SK-N-MC (cell line): Measurements from ENCODE around the gene PTPRK.

Experiments
- DNase-seq: peaks from one replicate; pipeline ENCODE4 v3.0.0-alpha.2; 2011; ENCODE audit warnings: low read depth, low spot score
- H3K27ac ChIP-seq: fragments of 200-600 bp; sonication (generic); 2 replicates; pipeline ENCODE4 v1.5.1; 2016; ENCODE audit warnings: mixed run types
- H3K36me3 ChIP-seq: fragments of 200-600 bp; sonication (generic); 2 replicates; pipeline ENCODE4 v1.6.1; 2017; ENCODE audit warnings: antibody characterized with exemption, low read length, mixed read lengths; ENCODE audit not compliant: insufficient read depth
- H3K4me3 ChIP-seq: fragments of 200-600 bp; sonication (generic); 2 replicates; pipeline ENCODE4 v1.5.1; 2016
- H3K9ac ChIP-seq: fragments of 200-600 bp; sonication (generic); 2 replicates; pipeline ENCODE4 v1.8.0; 2017; ENCODE audit warnings: mixed run types, mixed read lengths; ENCODE audit not compliant: insufficient read length
- H3K9me3 ChIP-seq: fragments of 200-600 bp; sonication (generic); 2 replicates; pipeline ENCODE4 v1.6.1; 2017; ENCODE audit warnings: low read depth, mild to moderate bottlenecking, antibody characterized with exemption, low read length, moderate library complexity, mixed read lengths
- EZH2 ChIP-seq: fragments of 200-600 bp; sonication (generic); IDR thresholded peaks from one replicate; pipeline ENCODE4 v1.6.1; 2017; ENCODE audit warnings: antibody characterized with exemption
- FOXP2 ChIP-seq: optimal IDR thresholded peaks from 2 replicates; pipeline ENCODE3; 2011; ENCODE audit warnings: mild to moderate bottlenecking, moderate library complexity; ENCODE audit not compliant: insufficient read depth; ENCODE audit errors: extremely low read length, control extremely low read depth
- POLR2AphosphoS5 ChIP-seq: IDR thresholded peaks from 2 replicates; pipeline ENCODE4 v1.6.1; 2012; ENCODE audit warnings: mild to moderate bottlenecking, low read depth, low read length, borderline replicate concordance

The PTPRK gene

GRCh38 chr6:128150376-128150775, 370.0 kb downstream of the PTPRK start:
- TF ChIP-seq EZH2 (no peak), POLR2AphosphoS5 (no peak), FOXP2 (no peak)
- no peak overlapping the region for H3K27ac ChIP-seq

GRCh38 chr6:128149796-128150195, 370.6 kb downstream of the PTPRK start:
- H3K9ac ChIP-seq, result no peak overlapping the region

More at GRCh38 chr6:128150376-128150775, 370.0 kb downstream of the PTPRK start:
- Histone ChIP-seq H3K4me3 (no peak overlapping the region), H3K9me3 (no peaks in the 10 kb centered on the region), H3K36me3 (no peaks in the 10 kb centered on the region), H3K9ac (no peak overlapping the region)
- DNase-seq, result no peak

GRCh38 chr6:128144320-128144719, 376.1 kb downstream of the PTPRK start:
- Histone ChIP-seq H3K9me3 (no peaks in the 10 kb centered on the region), H3K4me3 (no peak overlapping the region), H3K27ac (no peak overlapping the region), H3K9ac (no peak overlapping the region), H3K36me3 (no peaks in the 10 kb centered on the region)
- no peak for DNase-seq
- TF ChIP-seq EZH2 (no peak), FOXP2 (no peak), POLR2AphosphoS5 (no peak)

More at GRCh38 chr6:128149796-128150195, 370.6 kb downstream of the PTPRK start:
- no peak overlapping the region for H3K4me3 ChIP-seq
- DNase-seq, result no peak
- H3K27ac ChIP-seq, result no peak overlapping the region
- TF ChIP-seq EZH2 (no peak), POLR2AphosphoS5 (no peak), FOXP2 (no peak)
- H3K36me3 ChIP-seq, result no peaks in the 10 kb centered on the region
- H3K9me3 ChIP-seq, result no peaks in the 10 kb centered on the region

- no peak for DNase-seq
- TF ChIP-seq EZH2 (no peak), FOXP2 (no peak), POLR2AphosphoS5 (no peak)
Measured at GRCh38 chr6:128141932-128142331, 378.5 kb downstream of the PTPRK start.

GRCh38 chr6:128139519-128139918, 380.9 kb downstream of the PTPRK start:
- no peak overlapping the region for H3K9ac ChIP-seq
- no peak for TF ChIP-seq EZH2
- no peak for TF ChIP-seq POLR2AphosphoS5
- no peak for DNase-seq
- H3K36me3 ChIP-seq, result no peaks in the 10 kb centered on the region
- H3K4me3 ChIP-seq, result no peak overlapping the region
- H3K27ac ChIP-seq, result no peak overlapping the region
- H3K9me3 ChIP-seq, result no peaks in the 10 kb centered on the region

More at GRCh38 chr6:128141932-128142331, 378.5 kb downstream of the PTPRK start:
- no peak overlapping the region for H3K9ac ChIP-seq
- no peaks in the 10 kb centered on the region for H3K9me3 ChIP-seq
- no peaks in the 10 kb centered on the region for H3K36me3 ChIP-seq
- H3K27ac ChIP-seq, result no peak overlapping the region
- H3K4me3 ChIP-seq, result no peak overlapping the region

- no peak overlapping the region for H3K9ac ChIP-seq
- no peaks in the 10 kb centered on the region for H3K36me3 ChIP-seq
- no peak overlapping the region for H3K27ac ChIP-seq
- DNase-seq, result no peak
- no peaks in the 10 kb centered on the region for H3K9me3 ChIP-seq
- TF ChIP-seq EZH2 (no peak), POLR2AphosphoS5 (no peak), FOXP2 (no peak)
- H3K4me3 ChIP-seq, result no peak overlapping the region
Measured at GRCh38 chr6:128138694-128139093, 381.7 kb downstream of the PTPRK start.

GRCh38 chr6:128135325-128135724, 385.1 kb downstream of the PTPRK start:
- TF ChIP-seq EZH2, result no peak
- Histone ChIP-seq H3K4me3 (no peak overlapping the region), H3K9ac (no peak overlapping the region), H3K36me3 (no peaks in the 10 kb centered on the region), H3K9me3 (no peaks in the 10 kb centered on the region), H3K27ac (no peak overlapping the region)
- DNase-seq, result no peak

GRCh38 chr6:128131566-128131965, 388.8 kb downstream of the PTPRK start:
- DNase-seq, result no peak
- no peaks in the 10 kb centered on the region for H3K9me3 ChIP-seq
- H3K4me3 ChIP-seq, result no peak overlapping the region
- TF ChIP-seq FOXP2 (no peak), POLR2AphosphoS5 (no peak), EZH2 (no peak)
- no peak overlapping the region for H3K27ac ChIP-seq
- H3K9ac ChIP-seq, result no peak overlapping the region
- H3K36me3 ChIP-seq, result no peaks in the 10 kb centered on the region

GRCh38 chr6:128131036-128131435, 389.4 kb downstream of the PTPRK start:
- TF ChIP-seq EZH2, result no peak
- H3K27ac ChIP-seq, result no peak overlapping the region

More at GRCh38 chr6:128131036-128131435, 389.4 kb downstream of the PTPRK start:
- no peak overlapping the region for H3K9ac ChIP-seq
- DNase-seq, result no peak
- no peaks in the 10 kb centered on the region for H3K9me3 ChIP-seq
- no peaks in the 10 kb centered on the region for H3K36me3 ChIP-seq
- H3K4me3 ChIP-seq, result no peak overlapping the region
